Thoracic aorta (tissue), 2 donors: ENCODE data around the gene SPPL2B. TPM values are rescaled to one million over a fixed set of nuclear protein-coding genes. Genes with fewer than 3 reads are reported as not detected.

Experiments used
- ATAC-seq: fragments of 150-250 bp; one replicate; pipeline ENCODE4 v1.8.0; 2017; ENCODE audit warnings: low read depth; ENCODE audit not compliant: insufficient number of reproducible peaks, low FRiP score
- DNase-seq: peaks from one replicate; pipeline ENCODE4 v3.0.0-alpha.2; 2020; ENCODE audit warnings: low spot score
- H3K27ac ChIP-seq, 2 donors: fragments of 200-600 bp; sonication (generic); 1 replicate in 1 of 2; 2 replicates in 1 of 2; pipeline ENCODE4 v1.5.1; 2016; ENCODE audit warnings: mild to moderate bottlenecking in 2 of 2, moderate library complexity in 2 of 2
- H3K27me3 ChIP-seq: fragments of 200-600 bp; sonication (generic); replicated peaks from 2 replicates; pipeline ENCODE4 v1.6.0; 2016; ENCODE audit warnings: mild to moderate bottlenecking; ENCODE audit not compliant: insufficient read depth
- H3K36me3 ChIP-seq: fragments of 200-600 bp; sonication (generic); one replicate; pipeline ENCODE4 v1.5.1; 2016
- H3K4me1 ChIP-seq, 2 donors: fragments of 200-600 bp; sonication (generic); 1 replicate in 1 of 2; 2 replicates in 1 of 2; pipeline versions ENCODE4 v1.5.1 to v1.6.0; 2016; ENCODE audit warnings: low read depth in 2 of 2, mild to moderate bottlenecking in 1 of 2; ENCODE audit not compliant: control insufficient read depth in 1 of 2
- H3K4me3 ChIP-seq: fragments of 200-600 bp; sonication (generic); 2 replicates; pipeline ENCODE4 v1.5.1; 2016; ENCODE audit warnings: mild to moderate bottlenecking
- H3K9me3 ChIP-seq: fragments of 200-600 bp; sonication (generic); 2 replicates; pipeline ENCODE4 v1.5.1; 2016
- total RNA-seq, 2 donors: library from RNA; depleted of rRNA; stranded (reverse); fragments of >200 nt; gene quantifications; one replicate each; pipeline versions ENCODE4 v1.1.0 to v1.2.3, GENCODE V29; 2016
- TF ChIP-seq, protein P1 (sequence below): fragments of 200-600 bp; sonication (generic); IDR thresholded peaks from one replicate; pipeline ENCODE4 v1.5.1; 2019; ENCODE audit warnings: antibody characterized with exemption

The SPPL2B gene
- total RNA-seq, 2 donors from 2014 or later = 55.8 to 60.0 TPM

DNA sequence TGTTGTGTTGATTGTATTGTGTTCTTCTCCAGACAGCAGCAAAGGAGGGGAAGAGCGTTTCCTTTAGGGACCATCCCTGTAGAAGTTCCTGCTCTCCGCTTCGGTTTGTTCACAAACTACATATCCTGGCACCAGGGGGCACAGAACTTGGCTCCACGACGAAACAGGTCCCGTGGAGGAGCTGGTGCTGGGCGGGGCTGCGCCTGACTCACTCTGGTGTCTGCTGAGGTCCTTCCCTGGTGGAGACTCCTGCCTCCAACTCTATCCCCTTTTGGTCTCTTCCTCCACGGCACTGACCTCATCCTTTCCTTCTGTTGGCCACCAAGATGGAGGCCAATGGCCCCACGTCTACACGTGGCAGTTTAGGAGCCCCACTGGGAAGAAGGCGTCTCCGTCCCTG lies 46.3 kb downstream of the SPPL2B start:
- ATAC-seq (no peak), DNase-seq (no peak)
- Histone ChIP-seq H3K4me1 (no peaks in the 10 kb centered on the region), H3K9me3 (no peaks in the 10 kb centered on the region), H3K27ac (no peak overlapping the region), H3K27me3 (no peaks in the 10 kb centered on the region), H3K36me3 (no peaks in the 10 kb centered on the region), H3K4me3 (no peak overlapping the region)
- TF ChIP-seq, protein P1, sequence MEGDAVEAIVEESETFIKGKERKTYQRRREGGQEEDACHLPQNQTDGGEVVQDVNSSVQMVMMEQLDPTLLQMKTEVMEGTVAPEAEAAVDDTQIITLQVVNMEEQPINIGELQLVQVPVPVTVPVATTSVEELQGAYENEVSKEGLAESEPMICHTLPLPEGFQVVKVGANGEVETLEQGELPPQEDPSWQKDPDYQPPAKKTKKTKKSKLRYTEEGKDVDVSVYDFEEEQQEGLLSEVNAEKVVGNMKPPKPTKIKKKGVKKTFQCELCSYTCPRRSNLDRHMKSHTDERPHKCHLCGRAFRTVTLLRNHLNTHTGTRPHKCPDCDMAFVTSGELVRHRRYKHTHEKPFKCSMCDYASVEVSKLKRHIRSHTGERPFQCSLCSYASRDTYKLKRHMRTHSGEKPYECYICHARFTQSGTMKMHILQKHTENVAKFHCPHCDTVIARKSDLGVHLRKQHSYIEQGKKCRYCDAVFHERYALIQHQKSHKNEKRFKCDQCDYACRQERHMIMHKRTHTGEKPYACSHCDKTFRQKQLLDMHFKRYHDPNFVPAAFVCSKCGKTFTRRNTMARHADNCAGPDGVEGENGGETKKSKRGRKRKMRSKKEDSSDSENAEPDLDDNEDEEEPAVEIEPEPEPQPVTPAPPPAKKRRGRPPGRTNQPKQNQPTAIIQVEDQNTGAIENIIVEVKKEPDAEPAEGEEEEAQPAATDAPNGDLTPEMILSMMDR = no peak

DNA sequence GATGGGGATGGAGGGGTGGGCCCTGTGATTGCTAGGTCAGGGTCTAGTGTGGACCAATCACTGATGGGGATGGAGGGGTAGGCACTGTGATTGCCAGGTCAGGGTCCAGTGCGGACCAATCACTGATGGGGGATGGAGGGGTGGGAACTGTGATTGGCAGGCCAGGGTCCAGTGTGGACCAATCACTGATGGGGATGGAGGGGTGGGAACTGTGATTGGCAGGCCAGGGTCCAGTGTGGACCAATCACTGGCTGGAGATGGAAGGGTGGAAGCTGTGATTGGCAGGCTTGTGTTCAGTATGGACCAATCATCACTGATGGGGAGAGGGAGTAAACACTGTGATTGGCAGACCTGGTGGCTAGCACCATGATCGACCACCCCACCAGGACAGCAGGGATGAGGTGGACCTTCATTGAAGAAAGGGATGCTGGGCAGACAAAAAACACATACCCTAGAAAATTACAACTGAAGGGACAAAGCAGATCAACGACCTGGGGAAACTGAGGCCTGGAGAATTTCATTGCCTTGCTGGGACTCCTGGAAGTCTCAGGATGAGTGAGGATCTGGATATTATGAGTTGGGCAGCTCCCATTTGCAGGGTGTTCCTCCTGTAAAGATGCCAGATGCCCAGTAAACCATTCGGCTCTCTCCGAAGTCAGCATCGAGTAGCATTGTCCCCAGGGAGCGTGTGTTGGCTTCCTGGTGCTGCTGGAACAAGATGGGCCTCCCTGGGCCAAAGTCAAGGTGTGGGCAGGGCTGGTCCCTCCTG lies 47.1 kb downstream of the SPPL2B start:
- DNase-seq (no peak), ATAC-seq (no peak)
- H3K4me1 ChIP-seq = no peaks in the 10 kb centered on the region
- no peak overlapping the region for H3K4me3 ChIP-seq
- H3K27ac ChIP-seq = no peak overlapping the region
- TF ChIP-seq, protein P1 = no peak
- no peaks in the 10 kb centered on the region for H3K27me3 ChIP-seq
- H3K9me3 ChIP-seq = no peaks in the 10 kb centered on the region
- H3K36me3 ChIP-seq = no peaks in the 10 kb centered on the region

DNA sequence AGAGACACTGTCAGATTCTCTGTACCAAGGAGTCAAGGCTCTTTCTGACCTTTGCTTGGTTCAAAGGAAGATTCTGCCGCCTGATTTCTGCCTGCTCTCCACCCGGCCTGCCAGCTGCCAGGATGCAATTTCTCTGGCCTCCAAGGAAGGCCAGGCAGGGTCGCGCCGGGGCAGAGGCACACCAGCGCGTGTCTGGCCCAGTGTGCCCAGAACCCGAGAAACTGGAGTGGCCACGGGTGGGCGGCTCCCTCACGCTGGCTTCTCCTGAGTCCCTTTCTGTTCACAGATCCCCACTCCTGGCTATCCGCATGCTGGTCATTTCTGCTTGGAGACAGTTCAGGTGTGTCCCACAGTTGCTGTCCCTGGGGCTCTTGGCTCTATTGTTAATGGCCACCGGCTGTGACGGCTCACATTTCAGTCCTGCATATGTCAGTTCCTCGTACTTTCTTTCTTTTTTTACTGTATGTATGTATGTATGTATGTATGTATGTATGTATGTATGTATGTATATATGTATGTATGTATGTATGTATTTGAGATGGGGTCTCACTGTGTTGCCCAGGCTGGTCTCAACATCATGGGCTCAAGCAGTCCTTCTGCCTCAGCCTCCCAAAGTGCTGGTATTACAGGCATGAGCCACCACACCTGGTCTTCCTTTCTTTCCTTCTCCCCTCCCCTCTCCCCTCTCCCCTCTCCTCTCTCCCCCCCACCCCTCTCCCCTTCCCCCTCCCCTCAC lies 48.5 kb downstream of the SPPL2B start:
- H3K4me1 ChIP-seq = no peaks in the 10 kb centered on the region
- H3K27me3 ChIP-seq = no peaks in the 10 kb centered on the region
- H3K36me3 ChIP-seq = no peaks in the 10 kb centered on the region
- TF ChIP-seq, protein P1 = no peak
- H3K27ac ChIP-seq = no peak overlapping the region
- no peaks in the 10 kb centered on the region for H3K9me3 ChIP-seq
- ATAC-seq (no peak), DNase-seq (no peak)
- H3K4me3 ChIP-seq = no peak overlapping the region

DNA sequence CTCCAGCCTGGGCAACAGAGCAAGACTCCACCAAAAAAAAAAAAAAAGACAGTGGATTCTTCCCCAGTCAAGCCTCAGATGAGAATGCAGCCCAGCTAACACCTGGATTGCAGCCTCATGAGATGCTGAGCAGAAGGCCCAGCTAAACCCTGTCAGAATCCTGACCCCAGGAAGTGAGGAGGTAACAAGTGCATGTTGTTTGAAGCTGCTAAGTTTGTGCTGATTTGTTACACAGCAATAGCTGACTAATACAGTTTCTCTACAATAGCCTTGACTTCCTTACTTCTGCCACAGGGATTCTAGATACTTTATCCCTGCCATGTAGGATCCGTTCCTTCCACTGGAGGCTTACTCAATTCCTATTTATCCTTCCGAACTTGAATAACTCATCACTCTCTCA lies 52.1 kb downstream of the SPPL2B start:
- Histone ChIP-seq H3K4me3 (no peak overlapping the region), H3K9me3 (no peaks in the 10 kb centered on the region), H3K27me3 (no peaks in the 10 kb centered on the region), H3K36me3 (no peaks in the 10 kb centered on the region), H3K4me1 (no peaks in the 10 kb centered on the region), H3K27ac (no peak overlapping the region)
- DNase-seq (no peak), ATAC-seq (no peak)
- TF ChIP-seq, protein P1 = no peak

DNA sequence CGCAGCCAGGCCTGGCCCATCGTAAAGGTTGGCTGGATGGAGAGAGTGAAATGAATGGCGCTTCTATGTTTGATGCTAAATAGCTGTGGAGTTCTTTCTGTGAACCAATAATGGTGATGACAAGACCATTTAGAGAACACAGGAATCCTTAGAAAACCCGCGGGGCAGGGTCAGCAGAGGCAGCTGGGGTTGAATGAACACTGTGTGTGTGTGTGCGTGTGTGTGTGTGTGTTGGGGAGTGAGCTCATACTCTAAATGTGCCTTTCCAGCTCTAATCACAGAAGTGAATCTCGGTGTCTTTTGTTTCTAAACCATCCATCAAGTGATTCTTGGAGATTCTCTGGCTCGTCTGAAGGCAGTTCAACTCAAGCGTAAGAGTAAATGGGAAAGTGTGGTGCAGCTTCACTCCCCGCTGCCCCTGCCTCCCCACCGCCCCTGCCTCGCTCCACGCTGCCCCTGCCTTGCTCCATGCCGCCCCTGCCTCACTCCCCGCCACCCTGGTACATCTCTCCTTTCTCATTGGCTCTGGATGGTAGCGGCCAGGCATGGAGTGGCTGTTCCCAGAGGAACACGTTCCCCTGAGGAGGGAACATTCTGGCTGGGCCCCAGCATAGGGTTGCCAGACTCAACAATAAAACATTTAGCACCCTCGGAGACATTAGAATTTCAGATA lies 52.8 kb downstream of the SPPL2B start:
- no peak overlapping the region for H3K27ac ChIP-seq
- H3K4me1 ChIP-seq = no peaks in the 10 kb centered on the region
- ATAC-seq (no peak), DNase-seq (no peak)
- H3K4me3 ChIP-seq = no peak overlapping the region
- TF ChIP-seq, protein P1 = no peak
- H3K36me3 ChIP-seq = no peaks in the 10 kb centered on the region
- no peaks in the 10 kb centered on the region for H3K9me3 ChIP-seq
- H3K27me3 ChIP-seq = no peaks in the 10 kb centered on the region
